DOHH2 (cell line): ENCODE data around the gene SH2D3A.

ENCODE experiments used
- EZH2phosphoT487 ChIP-seq: fragments of 200-600 bp; sonication (generic); IDR thresholded peaks from 2 replicates; pipeline ENCODE4 v1.6.1; 2017; ENCODE audit warnings: borderline replicate concordance, mild to moderate bottlenecking, antibody characterized with exemption, low read length, moderate library complexity, mixed read lengths
- TF ChIP-seq, protein P1 (sequence below): fragments of 200-600 bp; sonication (generic); IDR thresholded peaks from one replicate; pipeline ENCODE4 v1.5.1; 2014; ENCODE audit warnings: antibody characterized with exemption, mild to moderate bottlenecking, low read depth, low read length; ENCODE audit not compliant: poor library complexity, severe bottlenecking

GRCh38 chr19:6761053-6761676, 6.1 kb downstream of the SH2D3A start:
- TF ChIP-seq EZH2phosphoT487 = no peak
- TF ChIP-seq, protein P1, sequence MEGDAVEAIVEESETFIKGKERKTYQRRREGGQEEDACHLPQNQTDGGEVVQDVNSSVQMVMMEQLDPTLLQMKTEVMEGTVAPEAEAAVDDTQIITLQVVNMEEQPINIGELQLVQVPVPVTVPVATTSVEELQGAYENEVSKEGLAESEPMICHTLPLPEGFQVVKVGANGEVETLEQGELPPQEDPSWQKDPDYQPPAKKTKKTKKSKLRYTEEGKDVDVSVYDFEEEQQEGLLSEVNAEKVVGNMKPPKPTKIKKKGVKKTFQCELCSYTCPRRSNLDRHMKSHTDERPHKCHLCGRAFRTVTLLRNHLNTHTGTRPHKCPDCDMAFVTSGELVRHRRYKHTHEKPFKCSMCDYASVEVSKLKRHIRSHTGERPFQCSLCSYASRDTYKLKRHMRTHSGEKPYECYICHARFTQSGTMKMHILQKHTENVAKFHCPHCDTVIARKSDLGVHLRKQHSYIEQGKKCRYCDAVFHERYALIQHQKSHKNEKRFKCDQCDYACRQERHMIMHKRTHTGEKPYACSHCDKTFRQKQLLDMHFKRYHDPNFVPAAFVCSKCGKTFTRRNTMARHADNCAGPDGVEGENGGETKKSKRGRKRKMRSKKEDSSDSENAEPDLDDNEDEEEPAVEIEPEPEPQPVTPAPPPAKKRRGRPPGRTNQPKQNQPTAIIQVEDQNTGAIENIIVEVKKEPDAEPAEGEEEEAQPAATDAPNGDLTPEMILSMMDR = no peak
